Natural killer cell (primary cell): ENCODE results near the gene HS6ST3. TPM values are rescaled to one million over a fixed set of nuclear protein-coding genes. Genes with fewer than 3 reads are reported as not detected.

Experiments
- ATAC-seq, 3 donors: fragments of 150-1000 bp in 2 of 3; fragments of 200-7000 bp in 1 of 3; cut with Tn5 transposase; 1 replicate in 1 of 3; 2 replicates in 2 of 3; pipeline ENCODE4 v1.10.0; 2021; ENCODE audit warnings: mild to moderate bottlenecking in 2 of 3, moderate library complexity in 2 of 3
- DNase-seq, 2 donors: peaks; one replicate each; pipeline versions ENCODE4 v3.0.0 to v3.0.0-alpha.2; 2013 to 2021; ENCODE audit warnings: mixed read lengths in 1 of 2
- H3K27ac ChIP-seq: one replicate; pipeline ENCODE4 v1.5.1; 2013; ENCODE audit warnings: mild to moderate bottlenecking, low read length
- H3K27me3 ChIP-seq: one replicate; pipeline ENCODE4 v1.6.1; 2013; ENCODE audit warnings: low read length; ENCODE audit not compliant: control insufficient read depth, insufficient read depth
- H3K36me3 ChIP-seq: one replicate; pipeline ENCODE4 v1.6.1; 2013; ENCODE audit warnings: low read length; ENCODE audit not compliant: control insufficient read depth, insufficient read depth
- H3K4me1 ChIP-seq: one replicate; pipeline ENCODE4 v1.6.1; 2013; ENCODE audit warnings: low read length; ENCODE audit not compliant: control insufficient read depth, insufficient read depth
- H3K4me3 ChIP-seq: one replicate; pipeline ENCODE4 v1.5.1; 2013; ENCODE audit warnings: low read length
- H3K9me3 ChIP-seq: one replicate; pipeline ENCODE4 v1.6.1; 2013; ENCODE audit warnings: low read length; ENCODE audit not compliant: control insufficient read depth, insufficient read depth
- H3K27ac Mint-ChIP-seq, 2 donors: one replicate each; pipeline ENCODE4 v1.8.0; 2022; ENCODE audit warnings: mild to moderate bottlenecking in 2 of 2, mixed read lengths in 2 of 2, moderate library complexity in 1 of 2
- H3K27me3 Mint-ChIP-seq, 2 donors: one replicate each; pipeline ENCODE4 v1.8.0; 2022; ENCODE audit warnings: low read depth in 2 of 2, mixed read lengths in 2 of 2
- H3K36me3 Mint-ChIP-seq: one replicate; pipeline ENCODE4 v1.8.0; 2022; ENCODE audit warnings: mixed read lengths
- H3K4me1 Mint-ChIP-seq, 2 donors: one replicate each; pipeline ENCODE4 v1.8.0; 2022; ENCODE audit warnings: mixed read lengths in 2 of 2
- H3K4me3 Mint-ChIP-seq: one replicate; pipeline ENCODE4 v1.8.0; 2022; ENCODE audit warnings: mild to moderate bottlenecking, moderate library complexity, mixed read lengths
- H3K9me3 Mint-ChIP-seq, 2 donors: one replicate each; pipeline ENCODE4 v1.8.0; 2022; ENCODE audit warnings: mixed read lengths in 2 of 2
- CTCF ChIP-seq: fragments of 200-600 bp; IDR thresholded peaks from one replicate; pipeline ENCODE4 v1.8.0; 2022; ENCODE audit warnings: antibody characterized with exemption
- WGBS: methylation state at CpG from one replicate; pipeline ENCODE4 v1.1.7; 2013; ENCODE audit warnings: missing lambda C conversion rate; ENCODE audit not compliant: insufficient coverage; 5-methylcytosine and 5-hydroxymethylcytosine counted together
- intact Hi-C: fragments of 100-400 bp; cut with micrococcal nuclease; formaldehyde crosslinking; loops from one replicate; pipeline ENCODE4 v1.14.2; 2022
- total RNA-seq, 4 donors: library from RNA; stranded (reverse); fragments of 120-200 nt in 1 of 4; gene quantifications; one replicate each; pipeline versions ENCODE4 v1.2.3 to v1.2.4, GENCODE V29; 2013 to 2022

Gene HS6ST3
- total RNA-seq, 3 donors from 2014 or later (not counting 1 experiment from before 2014, with no cell fraction given) = not detected

- no peaks in the 10 kb centered on the region for H3K27me3 Mint-ChIP-seq
- H3K4me3 ChIP-seq = no peak overlapping the region
- H3K27ac Mint-ChIP-seq = no peak overlapping the region
- H3K9me3 ChIP-seq = no peaks in the 10 kb centered on the region
- H3K4me1 ChIP-seq = no peaks in the 10 kb centered on the region
- DNase-seq (no peak), ATAC-seq (no peak)
- TF ChIP-seq CTCF = no peak
- H3K36me3 ChIP-seq = no peaks in the 10 kb centered on the region
- no peaks in the 10 kb centered on the region for H3K27me3 ChIP-seq
- peaks cover 7% of the 10 kb centered on the region for H3K36me3 Mint-ChIP-seq
- H3K9me3 Mint-ChIP-seq = peaks cover 10 to 23% of the 10 kb centered on the region in 2 donors
- WGBS = 94% methylated on average over 3 of the region's 3 CpGs
- no peak overlapping the region for H3K4me3 Mint-ChIP-seq
- intact Hi-C loops = no loop called here
- H3K27ac ChIP-seq = no peak overlapping the region
- H3K4me1 Mint-ChIP-seq = no peaks in the 10 kb centered on the region
Measured at GRCh38 chr13:96646101-96646500, 556.2 kb downstream of the HS6ST3 start.

DNA sequence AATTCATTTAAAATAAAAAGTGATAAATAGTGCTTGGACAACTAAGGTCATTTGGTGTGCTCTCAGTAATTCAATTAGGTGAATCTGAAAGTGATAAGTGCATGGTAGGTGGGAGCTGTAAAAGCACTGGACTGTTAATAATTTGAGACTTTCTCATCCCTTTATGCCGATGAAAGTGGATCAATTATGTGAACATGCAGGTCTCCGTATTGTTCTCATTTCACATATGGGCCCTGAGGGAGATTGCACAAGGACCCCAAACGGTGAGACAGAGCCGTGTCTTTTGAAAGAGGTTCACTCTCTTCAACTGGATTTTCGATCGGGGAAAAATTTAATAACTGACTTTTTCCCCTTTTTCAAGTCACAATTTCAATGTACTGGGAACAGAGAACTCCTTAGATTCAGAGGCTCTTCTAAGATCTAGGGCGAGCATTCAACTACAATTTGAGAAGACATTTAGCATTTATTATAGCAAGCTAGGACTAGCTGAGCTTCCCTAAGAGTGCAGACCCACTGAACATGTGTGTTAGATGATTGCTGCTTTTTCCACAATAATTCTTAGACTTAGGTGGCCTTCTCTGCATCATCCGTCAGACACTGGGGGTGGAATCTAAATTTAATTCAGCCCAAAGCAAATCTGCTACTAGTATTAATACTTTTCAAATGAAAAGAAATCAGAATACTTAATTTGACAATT is 556.8 kb downstream of the HS6ST3 start:
- WGBS = 89% methylated on average over 7 of the region's 8 CpGs
- ATAC-seq (no peak), DNase-seq (no peak)
- H3K9me3 ChIP-seq = no peaks in the 10 kb centered on the region
- Mint-ChIP-seq H3K36me3 (peaks cover 7% of the 10 kb centered on the region), H3K4me3 (no peak overlapping the region), H3K9me3 (peaks cover 10 to 21% of the 10 kb centered on the region in 2 donors), H3K4me1 (no peaks in the 10 kb centered on the region), H3K27me3 (no peaks in the 10 kb centered on the region), H3K27ac (no peak overlapping the region)
- no peak overlapping the region for H3K27ac ChIP-seq
- intact Hi-C loops = no loop called here
- H3K36me3 ChIP-seq = no peaks in the 10 kb centered on the region
- no peaks in the 10 kb centered on the region for H3K4me1 ChIP-seq
- no peaks in the 10 kb centered on the region for H3K27me3 ChIP-seq
- no peak overlapping the region for H3K4me3 ChIP-seq
- no peak for TF ChIP-seq CTCF

DNA sequence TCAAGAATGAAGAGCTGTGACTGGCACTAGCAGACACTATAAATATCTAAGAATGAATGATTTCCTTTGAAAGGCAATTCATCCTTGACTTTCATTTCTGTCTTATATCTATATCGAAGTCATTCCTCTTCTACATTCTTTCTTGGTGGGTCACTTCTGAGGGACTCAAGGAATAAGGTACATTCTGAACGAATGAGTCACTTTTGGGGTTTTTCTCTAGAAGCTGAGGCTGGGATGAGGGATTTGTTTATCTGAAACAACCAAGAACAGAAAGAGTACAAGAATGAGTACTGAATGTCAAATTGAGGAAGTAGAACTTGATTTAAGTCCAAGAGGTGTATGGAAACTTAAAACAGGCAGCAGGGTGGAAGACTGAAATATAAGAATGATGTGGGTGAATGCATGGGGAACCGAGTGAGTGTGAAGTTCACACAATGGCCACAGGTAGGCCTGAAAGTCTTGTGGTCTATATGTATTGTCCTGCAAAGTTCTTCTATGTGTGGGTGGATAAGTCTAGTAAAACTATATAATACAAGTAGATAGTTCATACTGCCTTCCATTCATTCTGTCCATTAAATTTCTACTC is 560.5 kb downstream of the HS6ST3 start:
- Mint-ChIP-seq H3K27me3 (no peaks in the 10 kb centered on the region), H3K27ac (no peak overlapping the region), H3K9me3 (peaks cover 6% of the 10 kb centered on the region in 2 donors), H3K4me1 (no peaks in the 10 kb centered on the region), H3K36me3 (peaks cover under 1% of the 10 kb centered on the region), H3K4me3 (no peak overlapping the region)
- DNase-seq (no peak), ATAC-seq (no peak)
- Histone ChIP-seq H3K4me1 (no peaks in the 10 kb centered on the region), H3K27me3 (no peaks in the 10 kb centered on the region), H3K4me3 (no peak overlapping the region), H3K9me3 (no peaks in the 10 kb centered on the region), H3K27ac (no peak overlapping the region), H3K36me3 (no peaks in the 10 kb centered on the region)
- TF ChIP-seq CTCF = no peak
- 26% methylated on average over 3 of the region's 3 CpGs for WGBS
- intact Hi-C loops = no loop called here
